CD14-positive monocyte (primary cell): ENCODE data around the gene TXN2. TPM values are rescaled to one million over a fixed set of nuclear protein-coding genes. Genes with fewer than 3 reads are reported as not detected.

ENCODE experiments used
- DNase-seq, 3 donors: peaks; one replicate each; pipeline ENCODE4 v3.0.0-alpha.2; 2011 to 2022
- H2AFZ ChIP-seq: 2 replicates; pipeline ENCODE4 v1.6.0; 2012; ENCODE audit warnings: mild to moderate bottlenecking, low read depth, low read length, inconsistent platforms; ENCODE audit not compliant: insufficient read depth, poor library complexity, severe bottlenecking
- H3K27ac ChIP-seq, 2 donors: 1 replicate in 1 of 2; 2 replicates in 1 of 2; pipeline ENCODE4 v1.5.1; 2012 to 2013; ENCODE audit warnings: low read length in 2 of 2, control low read depth in 1 of 2, inconsistent platforms in 1 of 2, low read depth in 1 of 2, mild to moderate bottlenecking in 1 of 2
- H3K27me3 ChIP-seq, 2 donors: one replicate each; pipeline versions ENCODE4 v1.6.0 to v1.6.1; 2011 to 2013; ENCODE audit warnings: low read length in 2 of 2; ENCODE audit not compliant: control insufficient read depth in 2 of 2, insufficient read depth in 2 of 2
- H3K36me3 ChIP-seq, 2 donors: replicated peaks in 1 of 2; 1 replicate in 1 of 2; 2 replicates in 1 of 2; pipeline versions ENCODE4 v1.5.1 to v1.6.1; 2012 to 2013; ENCODE audit warnings: low read length in 2 of 2, control low read depth in 1 of 2, inconsistent platforms in 1 of 2, mild to moderate bottlenecking in 1 of 2; ENCODE audit not compliant: insufficient read depth in 2 of 2, control insufficient read depth in 1 of 2
- H3K4me1 ChIP-seq, 2 donors: 1 replicate in 1 of 2; 2 replicates in 1 of 2; pipeline versions ENCODE4 v1.5.1 to v1.6.1; 2012 to 2013; ENCODE audit warnings: low read length in 2 of 2, control low read depth in 1 of 2, inconsistent platforms in 1 of 2, mild to moderate bottlenecking in 1 of 2, moderate library complexity in 1 of 2; ENCODE audit not compliant: insufficient read depth in 2 of 2, control insufficient read depth in 1 of 2
- H3K4me2 ChIP-seq: replicated peaks from 2 replicates; pipeline ENCODE3; 2012; ENCODE audit warnings: low read length, moderate library complexity, mild to moderate bottlenecking; ENCODE audit not compliant: poor library complexity, severe bottlenecking; ENCODE audit errors: extremely low read depth
- H3K4me3 ChIP-seq, 3 experiments: fragments of 200-600 bp in 1 of 3; sonication (generic) in 1 of 3; replicated peaks in 1 of 3; 1 replicate in 2 of 3; 2 replicates in 1 of 3; pipeline ENCODE4 v1.5.1; 2011 to 2013; ENCODE audit warnings: low read length in 3 of 3, mild to moderate bottlenecking in 3 of 3, control low read depth in 2 of 3, low read depth in 2 of 3, inconsistent platforms in 1 of 3, moderate library complexity in 1 of 3
- H3K79me2 ChIP-seq: 2 replicates; pipeline ENCODE4 v1.6.0; 2012; ENCODE audit warnings: mild to moderate bottlenecking, control low read depth, inconsistent platforms, low read length, moderate library complexity; ENCODE audit not compliant: insufficient read depth
- H3K9ac ChIP-seq: 2 replicates; pipeline ENCODE4 v1.6.0; 2017; ENCODE audit warnings: low read length, mild to moderate bottlenecking; ENCODE audit not compliant: insufficient read depth, poor library complexity, severe bottlenecking
- H3K9me3 ChIP-seq, 2 donors: replicated peaks in 1 of 2; 1 replicate in 1 of 2; 2 replicates in 1 of 2; pipeline versions ENCODE4 v1.5.1 to v1.6.1; 2012 to 2013; ENCODE audit warnings: low read length in 2 of 2, control low read depth in 1 of 2; ENCODE audit not compliant: control insufficient read depth in 1 of 2, insufficient read depth in 1 of 2
- H4K20me1 ChIP-seq: 2 replicates; pipeline ENCODE4 v1.6.0; 2012; ENCODE audit warnings: mild to moderate bottlenecking, low read length, control low read depth, moderate library complexity; ENCODE audit not compliant: insufficient read depth
- H3K27ac Mint-ChIP-seq, 7 donors: one replicate each; pipeline ENCODE4 v1.8.0; 2020; ENCODE audit warnings: mild to moderate bottlenecking in 7 of 7, mixed read lengths in 7 of 7, moderate library complexity in 6 of 7, inconsistent platforms in 2 of 7
- H3K27me3 Mint-ChIP-seq, 3 donors: one replicate each; pipeline ENCODE4 v1.8.0; 2021 to 2022; ENCODE audit warnings: low read depth in 3 of 3, mild to moderate bottlenecking in 3 of 3, mixed read lengths in 3 of 3, moderate library complexity in 3 of 3, inconsistent platforms in 1 of 3
- H3K36me3 Mint-ChIP-seq, 2 donors: one replicate each; pipeline ENCODE4 v1.8.0; 2020; ENCODE audit warnings: mixed read lengths in 2 of 2, inconsistent platforms in 1 of 2, mild to moderate bottlenecking in 1 of 2
- H3K4me1 Mint-ChIP-seq: one replicate; pipeline ENCODE4 v1.8.0; 2020; ENCODE audit warnings: mild to moderate bottlenecking, mixed read lengths
- H3K4me3 Mint-ChIP-seq, 2 donors: one replicate each; pipeline ENCODE4 v1.8.0; 2020; ENCODE audit warnings: mild to moderate bottlenecking in 2 of 2, mixed read lengths in 2 of 2, moderate library complexity in 1 of 2
- H3K9me3 Mint-ChIP-seq, 7 donors: one replicate each; pipeline ENCODE4 v1.8.0; 2020 to 2022; ENCODE audit warnings: mixed read lengths in 7 of 7, mild to moderate bottlenecking in 6 of 7, moderate library complexity in 6 of 7, inconsistent platforms in 2 of 7
- CTCF ChIP-seq: fragments of 200-600 bp; IDR thresholded peaks from one replicate; pipeline ENCODE4 v1.8.0; 2022; ENCODE audit warnings: antibody characterized with exemption, mild to moderate bottlenecking
- WGBS: methylation state at CpG from one replicate; pipeline ENCODE4 v1.1.5; 2013; ENCODE audit warnings: missing lambda C conversion rate; ENCODE audit not compliant: insufficient coverage; 5-methylcytosine and 5-hydroxymethylcytosine counted together
- intact Hi-C, 2 donors: fragments of 100-400 bp; cut with micrococcal nuclease; formaldehyde crosslinking; loops; one replicate each; pipeline versions ENCODE4 v1.15.0 to v1.15.1; 2023
- polyA plus RNA-seq, 3 donors: library from polyadenylated mRNA; depleted of rRNA in 1 of 3; unstranded in 2 of 3; stranded (reverse) in 1 of 3; fragments of 300-500 nt in 2 of 3; fragments of >200 nt in 1 of 3; fragmentation: Illumina TruSeq in 2 of 3; gene quantifications; 1 replicate in 2 of 3; 2 replicates in 1 of 3; pipeline ENCODE4 v1.2.3, GENCODE V29; 2012 to 2021
- small RNA-seq: library from RNA; depleted of rRNA; stranded (forward); fragments of <200 nt; gene quantifications from one replicate; pipeline ENCODE3, GENCODE V24; 2012; ENCODE audit warnings: low read depth; ENCODE audit not compliant: insufficient read length

The TXN2 gene
- polyA plus RNA-seq, 3 donors = 79.8 to 141 (median 140) TPM

- Histone ChIP-seq H3K79me2 (no peaks in the 10 kb centered on the region), H3K4me1 (peaks cover 26 to 40% of the 10 kb centered on the region in 2 donors), H3K4me3 (peak overlapping the region in 1 of 3 experiments; percentile 51), H3K27me3 (no peaks in the 10 kb centered on the region), H2AFZ (peak overlapping the region; percentile 63), H3K27ac (peak overlapping the region; percentile 44 to 67), H3K9me3 (no peaks in the 10 kb centered on the region), H3K4me2 (peak overlapping the region; percentile 59), H3K9ac (peak overlapping the region; percentile 15), H3K36me3 (no peaks in the 10 kb centered on the region), H4K20me1 (no peaks in the 10 kb centered on the region)
- H3K4me3 Mint-ChIP-seq = peak overlapping the region; percentile 67 to 68
- DNase-seq = peak in 2 of 3 donors; percentile 28 to 35
- no peak for TF ChIP-seq CTCF
- intact Hi-C loops = no loop called here
- 24% methylated on average over 9 of the region's 13 CpGs for WGBS
- no peaks in the 10 kb centered on the region for H3K36me3 Mint-ChIP-seq
- H3K9me3 Mint-ChIP-seq = no peaks in the 10 kb centered on the region
- peak overlapping the region; percentile 41 to 89 (median 78) for H3K27ac Mint-ChIP-seq
- no peaks in the 10 kb centered on the region for H3K27me3 Mint-ChIP-seq
- peaks cover 43% of the 10 kb centered on the region for H3K4me1 Mint-ChIP-seq
These were observed 62.1 kb downstream of the TXN2 start for GRCh38 chr22:36419177-36419911.

GRCh38 chr22:36417281-36417686, 64.2 kb downstream of the TXN2 start:
- no peak overlapping the region for H3K4me2 ChIP-seq
- H3K36me3 ChIP-seq = no peaks in the 10 kb centered on the region
- peaks cover 12 to 21% of the 10 kb centered on the region in 2 donors for H3K4me1 ChIP-seq
- H3K27me3 Mint-ChIP-seq = peaks cover 0 to 3% (median 0%) of the 10 kb centered on the region in 3 donors
- H3K27ac Mint-ChIP-seq = no peak overlapping the region
- no peaks in the 10 kb centered on the region for H3K27me3 ChIP-seq
- no peak for TF ChIP-seq CTCF
- H3K4me3 Mint-ChIP-seq = no peak overlapping the region
- intact Hi-C loops = no loop called here
- no peak overlapping the region for H3K9ac ChIP-seq
- 85% methylated on average over 9 of the region's 9 CpGs for WGBS
- no peaks in the 10 kb centered on the region for H3K9me3 Mint-ChIP-seq
- no peak overlapping the region for H3K4me3 ChIP-seq
- H3K9me3 ChIP-seq = no peaks in the 10 kb centered on the region
- H3K36me3 Mint-ChIP-seq = no peaks in the 10 kb centered on the region
- H3K27ac ChIP-seq = no peak overlapping the region
- H4K20me1 ChIP-seq = no peaks in the 10 kb centered on the region
- H3K4me1 Mint-ChIP-seq = peaks cover 26% of the 10 kb centered on the region
- no peak for DNase-seq
- H2AFZ ChIP-seq = no peak overlapping the region
- H3K79me2 ChIP-seq = no peaks in the 10 kb centered on the region

Small RNA genes lying within 50 kb of the gene (small RNA-seq; reads per million reads assigned to genes)
- not detected for gene RF00019

Other genes with a start within 250 kb of the TXN2 start
- gene APOL2, start 242.1 kb downstream of the TXN2 start, polyA plus RNA-seq = 10 to 100 TPM; 12.6 to 47.0 (median 13.2) TPM
- 1 to 10 TPM; 3.4 to 7.5 (median 6.1) TPM for gene APOL1, start 228.5 kb downstream of the TXN2 start, polyA plus RNA-seq
- gene MYH9, start 93.7 kb downstream of the TXN2 start, polyA plus RNA-seq = 100 to 1,000 TPM in 1 of 3 donors, 10 to 100 TPM in 2; 35.6 to 163 (median 79.5) TPM
- 1 to 10 TPM; 1.5 to 2.0 (median 1.9) TPM for gene FOXRED2, start 25.4 kb upstream of the TXN2 start, polyA plus RNA-seq
- 100 to 1,000 TPM; 102 to 244 (median 122) TPM for gene EIF3D, start 47.5 kb upstream of the TXN2 start, polyA plus RNA-seq
- not detected for gene CACNG2, start 222.1 kb upstream of the TXN2 start, polyA plus RNA-seq